HUES64 (cell line): ENCODE data around the gene ENTPD1.
"Not testable (repeated sequence)": the region's sequence is repeated elsewhere in the genome, so short reads cannot be mapped to it uniquely, and the experiment has no call there.

Experiments
- H3K27ac ChIP-seq: 2 replicates; pipeline ENCODE4 v1.7.0; 2013; ENCODE audit warnings: low read depth, low read length, inconsistent platforms
- H3K27me3 ChIP-seq: 2 replicates; pipeline ENCODE4 v1.6.1; 2013; ENCODE audit warnings: mild to moderate bottlenecking, low read length; ENCODE audit not compliant: insufficient read depth
- H3K36me3 ChIP-seq: 2 replicates; pipeline ENCODE4 v1.6.1; 2013; ENCODE audit warnings: mild to moderate bottlenecking, low read length; ENCODE audit not compliant: insufficient read depth
- H3K4me1 ChIP-seq: 2 replicates; pipeline ENCODE4 v1.6.1; 2013; ENCODE audit warnings: mild to moderate bottlenecking, low read length, moderate library complexity; ENCODE audit not compliant: insufficient read depth
- H3K4me3 ChIP-seq: 2 replicates; pipeline ENCODE4 v1.5.1; 2013; ENCODE audit warnings: mild to moderate bottlenecking, low read length, moderate library complexity
- H3K9ac ChIP-seq: 2 replicates; pipeline ENCODE4 v1.6.1; 2013; ENCODE audit warnings: mild to moderate bottlenecking, low read depth, low read length
- H3K9me3 ChIP-seq: 2 replicates; pipeline ENCODE4 v1.6.1; 2013; ENCODE audit warnings: low read depth, low read length; ENCODE audit not compliant: insufficient read depth
- WGBS: fragments of 150-250, 120-280 bp; methylation state at CpG from one replicate; pipeline ENCODE4 v1.1.7; 2013; ENCODE audit warnings: missing lambda C conversion rate; 5-methylcytosine and 5-hydroxymethylcytosine counted together

Gene ENTPD1

DNA sequence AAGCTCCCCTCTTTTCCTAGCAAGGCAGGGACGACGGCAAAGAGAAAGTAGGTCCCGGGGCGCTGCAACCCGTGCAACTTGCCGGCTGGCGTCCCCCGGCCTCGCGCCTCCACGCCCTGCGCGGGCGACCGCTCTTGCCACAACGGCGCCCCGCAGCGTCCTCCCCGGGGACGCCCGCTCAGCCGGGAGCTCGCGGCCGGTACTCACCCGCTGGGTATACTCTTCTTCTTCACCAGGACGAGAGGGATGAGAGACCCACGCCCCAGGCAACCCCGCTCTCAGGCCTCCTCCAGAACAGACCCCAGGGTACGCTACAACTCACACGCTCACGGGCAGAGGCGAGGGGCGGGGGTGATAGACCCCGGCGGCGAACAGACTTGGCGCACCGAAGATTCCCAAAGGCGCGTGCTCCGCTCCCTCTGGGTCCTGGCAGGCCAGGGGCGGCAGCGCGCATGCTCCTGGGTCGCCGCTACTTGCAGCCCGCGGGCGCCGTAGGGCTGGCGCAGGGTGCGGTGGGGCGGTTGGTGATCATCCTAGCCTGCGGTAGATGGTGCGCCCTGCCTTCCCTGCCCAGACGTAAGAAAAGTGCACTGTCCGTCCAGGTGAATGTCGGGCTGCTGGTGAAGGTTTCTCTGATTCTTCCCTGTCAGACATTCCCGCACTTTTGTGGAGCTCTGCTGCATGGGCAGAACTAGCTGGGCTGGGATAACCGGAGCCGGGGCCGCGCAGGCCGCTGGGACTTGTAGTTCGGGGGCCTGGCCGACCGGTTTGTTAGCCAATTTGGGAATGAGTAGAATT, 151.7 kb downstream of the ENTPD1 start, which contains the start of gene CC2D2B:
Gene CC2D2B, plus strand, starts transcription at position 520 of the 798 bp plus-strand sequence. CDS start 3,349 bp downstream, outside the sequence.
- peaks cover 18% of the 10 kb centered on the region for H3K36me3 ChIP-seq
- H3K9ac ChIP-seq, result peak within 1 kb of the TSS; percentile 69
- WGBS, result under 1% methylated on average over 69 of the region's 69 CpGs
- 0 out of 2 replicates have a peak, but pooled peaks cover 7% of the 10 kb centered on the region for H3K27me3 ChIP-seq
- peak within 1 kb of the TSS; percentile 76 for H3K4me3 ChIP-seq
- H3K9me3 ChIP-seq, result no peaks in the 10 kb centered on the region
- peak within 1 kb of the TSS; percentile 62; the same call in 1 of the 2 replicates for H3K27ac ChIP-seq
- H3K4me1 ChIP-seq, result 0 out of 2 replicates have a peak, but pooled peaks cover 3% of the 10 kb centered on the region

DNA sequence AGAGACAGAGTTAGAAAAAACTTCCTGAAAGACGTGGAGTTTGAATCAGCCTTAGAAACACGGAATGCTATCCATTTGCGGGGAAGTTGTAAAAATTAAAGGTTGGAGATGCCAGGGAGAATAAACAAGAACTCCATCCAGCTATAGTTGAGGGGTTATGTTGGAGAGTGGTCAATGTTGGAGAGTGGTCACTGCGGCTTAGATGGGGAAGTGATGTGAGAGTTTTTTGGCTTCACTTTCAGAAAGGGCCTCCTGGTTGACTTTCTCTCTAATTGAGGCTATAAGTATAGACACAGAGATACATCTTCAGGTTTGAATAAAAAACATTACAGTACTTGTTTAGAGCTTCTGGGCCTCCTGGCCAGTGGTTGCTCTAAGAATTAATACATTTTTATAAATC, 152.5 kb downstream of the ENTPD1 start:
- Histone ChIP-seq H3K4me1 (0 out of 2 replicates have a peak, but pooled peaks cover 3% of the 10 kb centered on the region), H3K27ac (no peak overlapping the region), H3K9ac (no peak overlapping the region), H3K4me3 (peak overlapping the region; percentile 76), H3K9me3 (no peaks in the 10 kb centered on the region), H3K36me3 (peaks cover 10% of the 10 kb centered on the region), H3K27me3 (0 out of 2 replicates have a peak, but pooled peaks cover 7% of the 10 kb centered on the region)
- WGBS, result 66% methylated on average over 4 of the region's 4 CpGs

DNA sequence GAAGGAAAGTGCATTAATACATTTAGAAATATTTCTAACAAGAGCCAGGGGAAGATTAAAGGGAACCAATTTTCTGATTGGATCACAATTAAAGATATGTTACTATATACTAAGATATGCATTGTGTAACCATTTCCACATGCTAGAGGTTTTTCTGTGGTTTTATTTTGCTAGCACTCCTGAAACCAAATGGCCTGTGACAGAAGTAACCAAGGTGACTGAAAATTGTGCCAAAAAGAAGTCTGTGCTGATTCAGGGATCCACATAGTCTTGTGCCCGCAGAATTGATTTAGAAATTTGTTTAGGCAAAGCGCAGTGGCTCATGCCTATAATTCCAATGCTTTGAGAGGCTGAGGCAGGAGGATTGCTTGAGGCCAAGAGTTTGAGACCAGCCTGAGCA, 153.6 kb downstream of the ENTPD1 start:
- H3K27ac ChIP-seq, result no peak overlapping the region
- H3K36me3 ChIP-seq, result no peaks in the 10 kb centered on the region; the same call in 1 of the 2 replicates
- WGBS, result 93% methylated on average over 2 of the region's 2 CpGs
- H3K4me3 ChIP-seq, result no peak overlapping the region
- no peak overlapping the region for H3K9ac ChIP-seq
- H3K27me3 ChIP-seq, result 0 out of 2 replicates have a peak, but pooled peaks cover 7% of the 10 kb centered on the region
- 0 out of 2 replicates have a peak, but pooled peaks cover 3% of the 10 kb centered on the region for H3K4me1 ChIP-seq
- no peaks in the 10 kb centered on the region for H3K9me3 ChIP-seq

DNA sequence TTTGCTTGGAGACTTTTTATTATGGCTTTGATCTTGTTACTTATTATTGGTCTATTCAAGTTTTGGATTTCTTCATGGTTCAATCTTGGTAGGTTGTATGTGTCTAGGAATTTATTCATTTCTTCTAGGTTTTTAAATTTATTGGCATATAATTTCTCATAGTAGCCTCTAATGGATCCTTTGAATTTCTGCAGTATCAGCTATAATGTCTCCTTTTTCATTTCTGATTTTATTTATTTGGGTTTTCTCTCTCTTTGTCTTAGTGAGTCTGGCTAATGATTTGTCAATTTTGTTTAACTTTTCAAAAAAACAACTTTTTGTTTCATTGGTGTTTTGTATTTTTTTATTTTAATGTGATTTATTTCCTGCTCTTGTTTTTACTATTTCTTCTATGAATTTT, 160.1 kb downstream of the ENTPD1 start:
- not testable (repeated sequence) for H3K27me3 ChIP-seq, H3K36me3 ChIP-seq, H3K27ac ChIP-seq, H3K9ac ChIP-seq, H3K4me3 ChIP-seq, H3K9me3 ChIP-seq, H3K4me1 ChIP-seq
